Measurements from ENCODE around the gene SET.

Gene SET

GRCh38 chr9:128706045-128706444 lies 17.0 kb downstream of the SET start:
- TF ChIP-seq CTCF (IDR thresholded peaks at IDR 0.05; ENCODE audit: borderline replicate concordance, control extremely low read depth, extremely low read depth, insufficient read depth, missing control alignments): no peak
- no peak for DNase-seq (ENCODE audit: low spot score)
- in situ Hi-C loops (cut with MboI; ENCODE audit: low sequenced_read_pairs, unreplicated experiment): no loop called here

- in situ Hi-C loops (cut with MboI; ENCODE audit: low sequenced_read_pairs, unreplicated experiment): no loop called here
- no peak for DNase-seq (ENCODE audit: low spot score)
- no peak for TF ChIP-seq CTCF (IDR thresholded peaks at IDR 0.05; ENCODE audit: borderline replicate concordance, control extremely low read depth, extremely low read depth, insufficient read depth, missing control alignments)
Measured at GRCh38 chr9:128706671-128707381, 17.8 kb downstream of the SET start.

GRCh38 chr9:128707446-128707845 lies 18.4 kb downstream of the SET start:
- in situ Hi-C loops (cut with MboI; ENCODE audit: low sequenced_read_pairs, unreplicated experiment): no loop called here
- TF ChIP-seq CTCF (IDR thresholded peaks at IDR 0.05; ENCODE audit: borderline replicate concordance, control extremely low read depth, extremely low read depth, insufficient read depth, missing control alignments): no peak
- no peak for DNase-seq (ENCODE audit: low spot score)

GRCh38 chr9:128712451-128713410 lies 23.7 kb downstream of the SET start:
- no peak for DNase-seq (ENCODE audit: low spot score)
- in situ Hi-C loops (cut with MboI; ENCODE audit: low sequenced_read_pairs, unreplicated experiment): no loop called here
- no peak for TF ChIP-seq CTCF (IDR thresholded peaks at IDR 0.05; ENCODE audit: borderline replicate concordance, control extremely low read depth, extremely low read depth, insufficient read depth, missing control alignments)

- TF ChIP-seq CTCF (IDR thresholded peaks at IDR 0.05; ENCODE audit: borderline replicate concordance, control extremely low read depth, extremely low read depth, insufficient read depth, missing control alignments): no peak
- no peak for DNase-seq (ENCODE audit: low spot score)
- in situ Hi-C loops (cut with MboI; ENCODE audit: low sequenced_read_pairs, unreplicated experiment): no loop called here
Measured at GRCh38 chr9:128713411-128713780, 24.4 kb downstream of the SET start.

GRCh38 chr9:128713941-128714573 lies 25.0 kb downstream of the SET start:
- no peak for DNase-seq (ENCODE audit: low spot score)
- in situ Hi-C loops (cut with MboI; ENCODE audit: low sequenced_read_pairs, unreplicated experiment): no loop called here
- no peak for TF ChIP-seq CTCF (IDR thresholded peaks at IDR 0.05; ENCODE audit: borderline replicate concordance, control extremely low read depth, extremely low read depth, insufficient read depth, missing control alignments)
